ENCODE results near the gene GJB1. TPM values are rescaled to one million over a fixed set of nuclear protein-coding genes. Genes with fewer than 3 reads are reported as not detected.

The GJB1 gene
- total RNA-seq, 1 experiment from 2014 or later = not detected

GRCh38 chrX:71228063-71228642, 5.1 kb downstream of the GJB1 start:
- CTCF ChIA-PET = interaction anchor here (0.6 kb wide), 1 partner anchor 74 kb away, joined by 3 read pairs; no protein-coding TSS in a partner anchor

GRCh38 chrX:71235482-71235881, 12.5 kb downstream of the GJB1 start:
- TF ChIP-seq EZH2 (IDR thresholded peaks at IDR 0.05; ENCODE audit: low read length, unreplicated experiment) (no peak), CTCF (conservative IDR thresholded peaks at IDR 0.05; ENCODE audit: low read depth, low read length) (no peak), EZH2phosphoT487 (IDR thresholded peaks at IDR 0.05; ENCODE audit: borderline replicate concordance, low read length) (no peak)
- H3K27ac ChIP-seq (ENCODE audit: low read length) = no peak overlapping the region
- ChIA-PET POLR2A (ENCODE audit: unreplicated experiment) (no interaction called here), CTCF (no interaction called here)
- H3K36me3 ChIP-seq (ENCODE audit: low read depth, low read length) = no peaks in the 10 kb centered on the region
- H3K79me2 ChIP-seq (ENCODE audit: low read length) = no peaks in the 10 kb centered on the region
- H4K20me1 ChIP-seq (ENCODE audit: low read length) = no peaks in the 10 kb centered on the region
- no peaks in the 10 kb centered on the region for H3K4me1 ChIP-seq (ENCODE audit: insufficient read depth, low read length)
- H3K4me3 ChIP-seq (ENCODE audit: low read length) = no peak overlapping the region
- no peaks in the 10 kb centered on the region for H3K9me3 ChIP-seq (ENCODE audit: low read length)
- no TSS peak for BruUV-seq (replicated peaks)
- DNase-seq = no peak
- no peak overlapping the region for H2AFZ ChIP-seq (ENCODE audit: low read length)
- no peak overlapping the region for H3K4me2 ChIP-seq (ENCODE audit: low read length)
- H3K9ac ChIP-seq (ENCODE audit: low read length) = no peak overlapping the region
- no peak for ATAC-seq
- no peaks in the 10 kb centered on the region for H3K27me3 ChIP-seq (ENCODE audit: low read length)
- H3F3A ChIP-seq (ENCODE audit: low read length, unreplicated experiment) = no peaks in the 10 kb centered on the region
- H3K9me2 ChIP-seq (replicated peaks; ENCODE audit: low read length) = no peaks in the 10 kb centered on the region
- intact Hi-C loops (cut with micrococcal nuclease) = no loop called here

More at GRCh38 chrX:71228063-71228642, 5.1 kb downstream of the GJB1 start:
- no peak overlapping the region for H3K27ac ChIP-seq (ENCODE audit: low read length)
- DNase-seq = no peak
- no peak for ATAC-seq
- H3K4me3 ChIP-seq (ENCODE audit: low read length) = no peak overlapping the region
- no peaks in the 10 kb centered on the region for H3K79me2 ChIP-seq (ENCODE audit: low read length)
- H3K4me1 ChIP-seq (ENCODE audit: insufficient read depth, low read length) = no peaks in the 10 kb centered on the region
- H3K9me2 ChIP-seq (replicated peaks; ENCODE audit: low read length) = no peaks in the 10 kb centered on the region
- no peak overlapping the region for H3K9ac ChIP-seq (ENCODE audit: low read length)
- H3F3A ChIP-seq (ENCODE audit: low read length, unreplicated experiment) = no peaks in the 10 kb centered on the region
- no peak overlapping the region for H2AFZ ChIP-seq (ENCODE audit: low read length)
- POLR2A ChIA-PET (ENCODE audit: unreplicated experiment) = no interaction called here
- no peak overlapping the region for H3K4me2 ChIP-seq (ENCODE audit: low read length)
- H3K27me3 ChIP-seq (ENCODE audit: low read length) = no peaks in the 10 kb centered on the region
- no TSS peak for BruUV-seq (replicated peaks)
- intact Hi-C loops (cut with micrococcal nuclease) = no loop called here
- H4K20me1 ChIP-seq (ENCODE audit: low read length) = no peaks in the 10 kb centered on the region
- TF ChIP-seq CTCF (conservative IDR thresholded peaks at IDR 0.05; ENCODE audit: low read depth, low read length) = no peak
- no peaks in the 10 kb centered on the region for H3K36me3 ChIP-seq (ENCODE audit: low read depth, low read length)
- no peaks in the 10 kb centered on the region for H3K9me3 ChIP-seq (ENCODE audit: low read length)

- Histone ChIP-seq H3K4me2 (ENCODE audit: low read length) (no peak overlapping the region), H3K79me2 (ENCODE audit: low read length) (no peaks in the 10 kb centered on the region), H3K9ac (ENCODE audit: low read length) (no peak overlapping the region), H3K4me3 (ENCODE audit: low read length) (no peak overlapping the region), H4K20me1 (ENCODE audit: low read length) (no peaks in the 10 kb centered on the region), H3K36me3 (ENCODE audit: low read depth, low read length) (no peaks in the 10 kb centered on the region), H2AFZ (ENCODE audit: low read length) (no peak overlapping the region), H3K9me2 (replicated peaks; ENCODE audit: low read length) (no peaks in the 10 kb centered on the region), H3K9me3 (ENCODE audit: low read length) (no peaks in the 10 kb centered on the region), H3F3A (ENCODE audit: low read length, unreplicated experiment) (no peaks in the 10 kb centered on the region), H3K27ac (ENCODE audit: low read length) (no peak overlapping the region), H3K4me1 (ENCODE audit: insufficient read depth, low read length) (no peaks in the 10 kb centered on the region), H3K27me3 (ENCODE audit: low read length) (no peaks in the 10 kb centered on the region)
- POLR2A ChIA-PET (ENCODE audit: unreplicated experiment) = no interaction called here
- no peak for ATAC-seq
- TF ChIP-seq EZH2 (IDR thresholded peaks at IDR 0.05; ENCODE audit: low read length, unreplicated experiment) (no peak), EZH2phosphoT487 (IDR thresholded peaks at IDR 0.05; ENCODE audit: borderline replicate concordance, low read length) (no peak), CTCF (conservative IDR thresholded peaks at IDR 0.05; ENCODE audit: low read depth, low read length) (no peak)
- no peak for DNase-seq
- CTCF ChIA-PET = no interaction called here
- no TSS peak for BruUV-seq (replicated peaks)
- intact Hi-C loops (cut with micrococcal nuclease) = no loop called here
These were observed 13.8 kb downstream of the GJB1 start for GRCh38 chrX:71236836-71237235.

All from PC-3 (cell line).